Stimulated activated naive B cell treated with anti-CD40 and anti-IgM and Interleukin-4, amounts not matched to agents 10 μg/mL and 1 μg/mL and 100 μg/mL, for 72 hours (primary cell): Measurements from ENCODE around the gene SERINC2.

ENCODE experiments used
- ATAC-seq, 2 donors: fragments of 150-1000 bp; cut with Tn5 transposase; replicated peaks; 2 replicates each; pipeline ENCODE4 v1.10.0; 2021; ENCODE audit warnings: moderate library complexity in 1 of 2
- DNase-seq: peaks from one replicate; pipeline ENCODE4 v3.0.0; 2021
- H3K27ac Mint-ChIP-seq: one replicate; pipeline ENCODE4 v1.8.0; 2022; ENCODE audit warnings: mild to moderate bottlenecking, mixed read lengths
- H3K27me3 Mint-ChIP-seq, 2 donors: one replicate each; pipeline ENCODE4 v1.8.0; 2022; ENCODE audit warnings: mixed read lengths in 2 of 2
- H3K36me3 Mint-ChIP-seq, 2 donors: one replicate each; pipeline ENCODE4 v1.8.0; 2022; ENCODE audit warnings: mixed read lengths in 2 of 2, mild to moderate bottlenecking in 1 of 2
- H3K4me1 Mint-ChIP-seq, 2 donors: one replicate each; pipeline ENCODE4 v1.8.0; 2022; ENCODE audit warnings: mixed read lengths in 2 of 2, mild to moderate bottlenecking in 1 of 2
- H3K4me3 Mint-ChIP-seq, 2 donors: one replicate each; pipeline ENCODE4 v1.8.0; 2022; ENCODE audit warnings: mild to moderate bottlenecking in 2 of 2, mixed read lengths in 2 of 2, moderate library complexity in 1 of 2
- H3K9me3 Mint-ChIP-seq, 2 donors: one replicate each; pipeline ENCODE4 v1.8.0; 2022; ENCODE audit warnings: mixed read lengths in 2 of 2, mild to moderate bottlenecking in 1 of 2

The SERINC2 gene

GRCh38 chr1:31396633-31397351 lies 16.2 kb upstream of the SERINC2 start:
- DNase-seq, result no peak
- H3K9me3 Mint-ChIP-seq, result no peaks in the 10 kb centered on the region
- no peak overlapping the region for H3K27ac Mint-ChIP-seq
- H3K4me3 Mint-ChIP-seq, result no peak overlapping the region
- ATAC-seq, result no peak
- H3K36me3 Mint-ChIP-seq, result no peaks in the 10 kb centered on the region
- no peaks in the 10 kb centered on the region for H3K27me3 Mint-ChIP-seq
- peaks cover 9 to 12% of the 10 kb centered on the region in 2 donors for H3K4me1 Mint-ChIP-seq

GRCh38 chr1:31397360-31398095 lies 15.5 kb upstream of the SERINC2 start:
- ATAC-seq (no peak), DNase-seq (no peak)
- Mint-ChIP-seq H3K4me3 (no peak overlapping the region), H3K36me3 (no peaks in the 10 kb centered on the region), H3K27me3 (no peaks in the 10 kb centered on the region), H3K9me3 (no peaks in the 10 kb centered on the region), H3K27ac (no peak overlapping the region), H3K4me1 (peaks cover 9 to 12% of the 10 kb centered on the region in 2 donors)

GRCh38 chr1:31398246-31398645 lies 14.8 kb upstream of the SERINC2 start:
- ATAC-seq, result no peak

GRCh38 chr1:31399976-31400375 lies 13.0 kb upstream of the SERINC2 start:
- Mint-ChIP-seq H3K27me3 (peaks cover 0 to 9% of the 10 kb centered on the region in 2 donors), H3K27ac (no peak overlapping the region)

More at GRCh38 chr1:31398246-31398645, 14.8 kb upstream of the SERINC2 start:
- Mint-ChIP-seq H3K27ac (no peak overlapping the region), H3K36me3 (no peaks in the 10 kb centered on the region), H3K4me1 (peaks cover 9 to 12% of the 10 kb centered on the region in 2 donors), H3K27me3 (no peaks in the 10 kb centered on the region), H3K9me3 (no peaks in the 10 kb centered on the region), H3K4me3 (no peak overlapping the region)
- no peak for DNase-seq

GRCh38 chr1:31400393-31400792 lies 12.6 kb upstream of the SERINC2 start:
- no peak for DNase-seq
- Mint-ChIP-seq H3K9me3 (peaks cover 0 to 2% of the 10 kb centered on the region in 2 donors), H3K36me3 (peaks cover 0 to 2% of the 10 kb centered on the region in 2 donors), H3K27ac (no peak overlapping the region), H3K4me1 (no peaks in the 10 kb centered on the region), H3K4me3 (no peak overlapping the region), H3K27me3 (peaks cover 0 to 9% of the 10 kb centered on the region in 2 donors)
- no peak for ATAC-seq

More at GRCh38 chr1:31399976-31400375, 13.0 kb upstream of the SERINC2 start:
- H3K4me1 Mint-ChIP-seq, result peaks cover 2 to 4% of the 10 kb centered on the region in 2 donors
- ATAC-seq, result no peak
- no peak for DNase-seq
- peaks cover 0 to 2% of the 10 kb centered on the region in 2 donors for H3K9me3 Mint-ChIP-seq
- H3K36me3 Mint-ChIP-seq, result peaks cover 0 to 2% of the 10 kb centered on the region in 2 donors
- H3K4me3 Mint-ChIP-seq, result no peak overlapping the region

- peak in 1 of 2 donors; percentile 25 for ATAC-seq
- no peak for DNase-seq
- no peak overlapping the region for H3K27ac Mint-ChIP-seq
- peaks cover 0 to 2% of the 10 kb centered on the region in 2 donors for H3K9me3 Mint-ChIP-seq
- peaks cover 0 to 2% of the 10 kb centered on the region in 2 donors for H3K36me3 Mint-ChIP-seq
- peaks cover 0 to 9% of the 10 kb centered on the region in 2 donors for H3K27me3 Mint-ChIP-seq
- H3K4me3 Mint-ChIP-seq, result no peak overlapping the region
- H3K4me1 Mint-ChIP-seq, result no peaks in the 10 kb centered on the region
These were observed 11.8 kb upstream of the SERINC2 start for GRCh38 chr1:31401241-31401640.

GRCh38 chr1:31405578-31406245 lies 7.3 kb upstream of the SERINC2 start:
- no peak overlapping the region for H3K4me3 Mint-ChIP-seq
- H3K36me3 Mint-ChIP-seq, result peaks cover 0 to 2% of the 10 kb centered on the region in 2 donors
- no peaks in the 10 kb centered on the region for H3K4me1 Mint-ChIP-seq
- ATAC-seq (no peak), DNase-seq (no peak)
- peaks cover 19 to 33% of the 10 kb centered on the region in 2 donors for H3K27me3 Mint-ChIP-seq
- H3K9me3 Mint-ChIP-seq, result peaks cover 0 to 2% of the 10 kb centered on the region in 2 donors
- H3K27ac Mint-ChIP-seq, result no peak overlapping the region

GRCh38 chr1:31407029-31407626 lies 5.9 kb upstream of the SERINC2 start:
- peaks cover 2 to 4% of the 10 kb centered on the region in 2 donors for H3K4me1 Mint-ChIP-seq
- ATAC-seq, result no peak
- peaks cover 0 to 2% of the 10 kb centered on the region in 2 donors for H3K9me3 Mint-ChIP-seq
- no peak for DNase-seq
- peaks cover 0 to 2% of the 10 kb centered on the region in 2 donors for H3K36me3 Mint-ChIP-seq
- H3K27me3 Mint-ChIP-seq, result peaks cover 30 to 47% of the 10 kb centered on the region in 2 donors
- no peak overlapping the region for H3K27ac Mint-ChIP-seq
- H3K4me3 Mint-ChIP-seq, result no peak overlapping the region

- DNase-seq (no peak), ATAC-seq (no peak)
- no peak overlapping the region for H3K4me3 Mint-ChIP-seq
- H3K36me3 Mint-ChIP-seq, result no peaks in the 10 kb centered on the region
- H3K27me3 Mint-ChIP-seq, result peaks cover 39 to 52% of the 10 kb centered on the region in 2 donors
- H3K4me1 Mint-ChIP-seq, result peaks cover 10 to 12% of the 10 kb centered on the region in 2 donors
- no peak overlapping the region for H3K27ac Mint-ChIP-seq
- H3K9me3 Mint-ChIP-seq, result no peaks in the 10 kb centered on the region
These were observed 4.2 kb upstream of the SERINC2 start for GRCh38 chr1:31408788-31409318.

- Mint-ChIP-seq H3K4me1 (peaks cover 12 to 14% of the 10 kb centered on the region in 2 donors), H3K9me3 (no peaks in the 10 kb centered on the region), H3K27ac (no peak overlapping the region), H3K36me3 (no peaks in the 10 kb centered on the region), H3K27me3 (peaks cover 51 to 61% of the 10 kb centered on the region in 2 donors), H3K4me3 (no peak overlapping the region)
- DNase-seq (no peak), ATAC-seq (no peak)
These were observed 2.8 kb upstream of the SERINC2 start for GRCh38 chr1:31409946-31410858.

- peaks cover 12 to 14% of the 10 kb centered on the region in 2 donors for H3K4me1 Mint-ChIP-seq
- ATAC-seq, result no peak
- peaks cover 57 to 68% of the 10 kb centered on the region in 2 donors for H3K27me3 Mint-ChIP-seq
- H3K36me3 Mint-ChIP-seq, result no peaks in the 10 kb centered on the region
- H3K4me3 Mint-ChIP-seq, result no peak overlapping the region
- no peak overlapping the region for H3K27ac Mint-ChIP-seq
- no peak for DNase-seq
- no peaks in the 10 kb centered on the region for H3K9me3 Mint-ChIP-seq
These were observed 2.1 kb upstream of the SERINC2 start for GRCh38 chr1:31410871-31411270.

- H3K9me3 Mint-ChIP-seq, result no peaks in the 10 kb centered on the region
- peaks cover 60 to 78% of the 10 kb centered on the region in 2 donors for H3K27me3 Mint-ChIP-seq
- peaks cover 12 to 14% of the 10 kb centered on the region in 2 donors for H3K4me1 Mint-ChIP-seq
- H3K36me3 Mint-ChIP-seq, result no peaks in the 10 kb centered on the region
- DNase-seq (no peak), ATAC-seq (no peak)
- H3K27ac Mint-ChIP-seq, result no peak overlapping the region
- peak overlapping the region; percentile 69 to 79 for H3K4me3 Mint-ChIP-seq
These were observed 808 bp upstream of the SERINC2 start for GRCh38 chr1:31412205-31412604.

GRCh38 chr1:31413405-31414001 lies 490 bp downstream of the SERINC2 start:
- H3K36me3 Mint-ChIP-seq, result no peaks in the 10 kb centered on the region
- peak overlapping the region; percentile 84 to 89 for H3K4me3 Mint-ChIP-seq
- ATAC-seq, result peak; percentile 55 to 61
- no peaks in the 10 kb centered on the region for H3K9me3 Mint-ChIP-seq
- H3K27me3 Mint-ChIP-seq, result peaks cover 61 to 76% of the 10 kb centered on the region in 2 donors
- no peak for DNase-seq
- H3K27ac Mint-ChIP-seq, result no peak overlapping the region
- peaks cover 12 to 14% of the 10 kb centered on the region in 2 donors for H3K4me1 Mint-ChIP-seq
